CD14-positive monocyte (primary cell): Measurements from ENCODE around the gene TBC1D22A. TPM values are rescaled to one million over a fixed set of nuclear protein-coding genes. Genes with fewer than 3 reads are reported as not detected.

Experiments
- DNase-seq, 3 donors: peaks; one replicate each; pipeline ENCODE4 v3.0.0-alpha.2; 2011 to 2022
- H2AFZ ChIP-seq: 2 replicates; pipeline ENCODE4 v1.6.0; 2012; ENCODE audit warnings: mild to moderate bottlenecking, low read depth, low read length, inconsistent platforms; ENCODE audit not compliant: insufficient read depth, poor library complexity, severe bottlenecking
- H3K27ac ChIP-seq, 2 donors: 1 replicate in 1 of 2; 2 replicates in 1 of 2; pipeline ENCODE4 v1.5.1; 2012 to 2013; ENCODE audit warnings: low read length in 2 of 2, control low read depth in 1 of 2, inconsistent platforms in 1 of 2, low read depth in 1 of 2, mild to moderate bottlenecking in 1 of 2
- H3K27me3 ChIP-seq, 2 donors: one replicate each; pipeline versions ENCODE4 v1.6.0 to v1.6.1; 2011 to 2013; ENCODE audit warnings: low read length in 2 of 2; ENCODE audit not compliant: control insufficient read depth in 2 of 2, insufficient read depth in 2 of 2
- H3K36me3 ChIP-seq, 2 donors: replicated peaks in 1 of 2; 1 replicate in 1 of 2; 2 replicates in 1 of 2; pipeline versions ENCODE4 v1.5.1 to v1.6.1; 2012 to 2013; ENCODE audit warnings: low read length in 2 of 2, control low read depth in 1 of 2, inconsistent platforms in 1 of 2, mild to moderate bottlenecking in 1 of 2; ENCODE audit not compliant: insufficient read depth in 2 of 2, control insufficient read depth in 1 of 2
- H3K4me1 ChIP-seq, 2 donors: 1 replicate in 1 of 2; 2 replicates in 1 of 2; pipeline versions ENCODE4 v1.5.1 to v1.6.1; 2012 to 2013; ENCODE audit warnings: low read length in 2 of 2, control low read depth in 1 of 2, inconsistent platforms in 1 of 2, mild to moderate bottlenecking in 1 of 2, moderate library complexity in 1 of 2; ENCODE audit not compliant: insufficient read depth in 2 of 2, control insufficient read depth in 1 of 2
- H3K4me2 ChIP-seq: replicated peaks from 2 replicates; pipeline ENCODE3; 2012; ENCODE audit warnings: low read length, moderate library complexity, mild to moderate bottlenecking; ENCODE audit not compliant: poor library complexity, severe bottlenecking; ENCODE audit errors: extremely low read depth
- H3K4me3 ChIP-seq, 3 experiments: fragments of 200-600 bp in 1 of 3; sonication (generic) in 1 of 3; replicated peaks in 1 of 3; 1 replicate in 2 of 3; 2 replicates in 1 of 3; pipeline ENCODE4 v1.5.1; 2011 to 2013; ENCODE audit warnings: low read length in 3 of 3, mild to moderate bottlenecking in 3 of 3, control low read depth in 2 of 3, low read depth in 2 of 3, inconsistent platforms in 1 of 3, moderate library complexity in 1 of 3
- H3K79me2 ChIP-seq: 2 replicates; pipeline ENCODE4 v1.6.0; 2012; ENCODE audit warnings: mild to moderate bottlenecking, control low read depth, inconsistent platforms, low read length, moderate library complexity; ENCODE audit not compliant: insufficient read depth
- H3K9ac ChIP-seq: 2 replicates; pipeline ENCODE4 v1.6.0; 2017; ENCODE audit warnings: low read length, mild to moderate bottlenecking; ENCODE audit not compliant: insufficient read depth, poor library complexity, severe bottlenecking
- H3K9me3 ChIP-seq, 2 donors: replicated peaks in 1 of 2; 1 replicate in 1 of 2; 2 replicates in 1 of 2; pipeline versions ENCODE4 v1.5.1 to v1.6.1; 2012 to 2013; ENCODE audit warnings: low read length in 2 of 2, control low read depth in 1 of 2; ENCODE audit not compliant: control insufficient read depth in 1 of 2, insufficient read depth in 1 of 2
- H4K20me1 ChIP-seq: 2 replicates; pipeline ENCODE4 v1.6.0; 2012; ENCODE audit warnings: mild to moderate bottlenecking, low read length, control low read depth, moderate library complexity; ENCODE audit not compliant: insufficient read depth
- H3K27ac Mint-ChIP-seq, 7 donors: one replicate each; pipeline ENCODE4 v1.8.0; 2020; ENCODE audit warnings: mild to moderate bottlenecking in 7 of 7, mixed read lengths in 7 of 7, moderate library complexity in 6 of 7, inconsistent platforms in 2 of 7
- H3K27me3 Mint-ChIP-seq, 3 donors: one replicate each; pipeline ENCODE4 v1.8.0; 2021 to 2022; ENCODE audit warnings: low read depth in 3 of 3, mild to moderate bottlenecking in 3 of 3, mixed read lengths in 3 of 3, moderate library complexity in 3 of 3, inconsistent platforms in 1 of 3
- H3K36me3 Mint-ChIP-seq, 2 donors: one replicate each; pipeline ENCODE4 v1.8.0; 2020; ENCODE audit warnings: mixed read lengths in 2 of 2, inconsistent platforms in 1 of 2, mild to moderate bottlenecking in 1 of 2
- H3K4me1 Mint-ChIP-seq: one replicate; pipeline ENCODE4 v1.8.0; 2020; ENCODE audit warnings: mild to moderate bottlenecking, mixed read lengths
- H3K4me3 Mint-ChIP-seq, 2 donors: one replicate each; pipeline ENCODE4 v1.8.0; 2020; ENCODE audit warnings: mild to moderate bottlenecking in 2 of 2, mixed read lengths in 2 of 2, moderate library complexity in 1 of 2
- H3K9me3 Mint-ChIP-seq, 7 donors: one replicate each; pipeline ENCODE4 v1.8.0; 2020 to 2022; ENCODE audit warnings: mixed read lengths in 7 of 7, mild to moderate bottlenecking in 6 of 7, moderate library complexity in 6 of 7, inconsistent platforms in 2 of 7
- CTCF ChIP-seq: fragments of 200-600 bp; IDR thresholded peaks from one replicate; pipeline ENCODE4 v1.8.0; 2022; ENCODE audit warnings: antibody characterized with exemption, mild to moderate bottlenecking
- WGBS: methylation state at CpG from one replicate; pipeline ENCODE4 v1.1.5; 2013; ENCODE audit warnings: missing lambda C conversion rate; ENCODE audit not compliant: insufficient coverage; 5-methylcytosine and 5-hydroxymethylcytosine counted together
- intact Hi-C, 2 donors: fragments of 100-400 bp; cut with micrococcal nuclease; formaldehyde crosslinking; loops; one replicate each; pipeline versions ENCODE4 v1.15.0 to v1.15.1; 2023
- polyA plus RNA-seq, 3 donors: library from polyadenylated mRNA; depleted of rRNA in 1 of 3; unstranded in 2 of 3; stranded (reverse) in 1 of 3; fragments of 300-500 nt in 2 of 3; fragments of >200 nt in 1 of 3; fragmentation: Illumina TruSeq in 2 of 3; gene quantifications; 1 replicate in 2 of 3; 2 replicates in 1 of 3; pipeline ENCODE4 v1.2.3, GENCODE V29; 2012 to 2021

TBC1D22A gene
- polyA plus RNA-seq, 3 donors, result 25.9 to 36.2 (median 29.5) TPM

- Histone ChIP-seq H2AFZ (no peak overlapping the region), H4K20me1 (no peaks in the 10 kb centered on the region), H3K9me3 (peaks cover 5 to 8% of the 10 kb centered on the region in 2 donors), H3K4me3 (no peak overlapping the region), H3K36me3 (no peaks in the 10 kb centered on the region), H3K79me2 (no peaks in the 10 kb centered on the region), H3K4me2 (no peak overlapping the region), H3K4me1 (no peaks in the 10 kb centered on the region), H3K27me3 (no peaks in the 10 kb centered on the region), H3K27ac (no peak overlapping the region), H3K9ac (no peak overlapping the region)
- Mint-ChIP-seq H3K4me1 (no peaks in the 10 kb centered on the region), H3K36me3 (no peaks in the 10 kb centered on the region), H3K4me3 (no peak overlapping the region), H3K27ac (no peak overlapping the region), H3K27me3 (peaks cover 0 to 3% (median 2%) of the 10 kb centered on the region in 3 donors), H3K9me3 (peaks cover 0 to 9% (median 5%) of the 10 kb centered on the region in 7 donors)
- no peak for DNase-seq
- intact Hi-C loops, result no loop called here
- no peak for TF ChIP-seq CTCF
- WGBS, result 53% methylated on average over 3 of the region's 5 CpGs
Measured at GRCh38 chr22:47215851-47216250, 453.4 kb downstream of the TBC1D22A start.

- Histone ChIP-seq H3K9me3 (peaks cover 0 to 5% of the 10 kb centered on the region in 2 donors), H2AFZ (no peak overlapping the region), H3K79me2 (no peaks in the 10 kb centered on the region), H3K4me1 (no peaks in the 10 kb centered on the region), H3K36me3 (no peaks in the 10 kb centered on the region), H4K20me1 (no peaks in the 10 kb centered on the region), H3K4me2 (no peak overlapping the region), H3K27ac (no peak overlapping the region), H3K27me3 (no peaks in the 10 kb centered on the region), H3K9ac (no peak overlapping the region), H3K4me3 (no peak overlapping the region)
- Mint-ChIP-seq H3K4me1 (no peaks in the 10 kb centered on the region), H3K27me3 (peaks cover 0 to 3% (median 2%) of the 10 kb centered on the region in 3 donors), H3K36me3 (no peaks in the 10 kb centered on the region), H3K4me3 (no peak overlapping the region), H3K9me3 (peaks cover 0 to 3% (median 0%) of the 10 kb centered on the region in 7 donors), H3K27ac (no peak overlapping the region)
- no peak for TF ChIP-seq CTCF
- intact Hi-C loops, result no loop called here
- WGBS, result 92% methylated on average over 14 of the region's 15 CpGs
- no peak for DNase-seq
Measured at GRCh38 chr22:47218671-47219070, 456.2 kb downstream of the TBC1D22A start.
